T-helper 1 cell (primary cell): ENCODE results near the gene PARD3B.
A peak's percentile ranks its signal among the peaks of the same experiment; 100 is the strongest.

Experiments
- DNase-seq, 5 donors: peaks; one replicate each; pipeline ENCODE4 v3.0.0-alpha.2; 2012 to 2020

Gene PARD3B

DNA sequence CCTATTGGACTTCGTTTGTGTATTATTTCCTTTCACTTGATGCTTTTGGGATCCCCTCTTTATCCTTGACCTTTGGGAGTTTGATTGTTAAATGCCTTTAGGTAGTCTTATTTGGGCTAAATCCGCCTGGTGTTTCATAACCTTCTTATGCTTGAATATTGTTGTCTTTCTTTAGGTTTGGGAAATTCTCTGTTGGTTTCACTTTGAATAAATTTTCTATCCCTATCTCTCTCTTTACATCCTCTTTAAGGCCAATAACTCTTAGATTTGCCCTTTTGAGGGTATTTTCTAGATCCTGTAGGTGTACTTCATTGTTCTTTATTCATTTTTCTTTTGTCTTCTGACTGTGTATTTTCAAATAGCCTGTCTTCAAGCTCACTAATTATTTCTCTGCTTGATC, 354.7 kb downstream of the PARD3B start:
- DNase-seq: no peak

DNA sequence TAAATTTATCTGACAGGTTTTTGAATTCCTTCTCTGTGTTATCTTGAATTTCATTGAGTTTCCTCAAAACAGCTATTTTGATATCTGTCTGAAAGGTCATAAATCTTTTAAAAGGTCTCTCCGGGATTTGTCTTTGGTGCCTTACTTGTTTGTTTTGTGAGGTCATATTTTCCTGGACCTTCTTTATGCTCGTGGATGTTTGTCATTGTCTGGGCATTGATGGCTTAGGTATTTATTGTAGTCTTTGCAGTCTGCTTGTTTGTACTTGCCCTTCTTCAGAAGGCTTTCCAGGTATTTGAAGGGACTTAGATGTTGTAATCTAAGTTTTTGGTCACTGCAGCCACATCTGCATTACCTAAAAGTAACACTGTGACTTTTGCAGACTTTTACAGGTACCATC, 355.2 kb downstream of the PARD3B start:
- no peak for DNase-seq

DNA sequence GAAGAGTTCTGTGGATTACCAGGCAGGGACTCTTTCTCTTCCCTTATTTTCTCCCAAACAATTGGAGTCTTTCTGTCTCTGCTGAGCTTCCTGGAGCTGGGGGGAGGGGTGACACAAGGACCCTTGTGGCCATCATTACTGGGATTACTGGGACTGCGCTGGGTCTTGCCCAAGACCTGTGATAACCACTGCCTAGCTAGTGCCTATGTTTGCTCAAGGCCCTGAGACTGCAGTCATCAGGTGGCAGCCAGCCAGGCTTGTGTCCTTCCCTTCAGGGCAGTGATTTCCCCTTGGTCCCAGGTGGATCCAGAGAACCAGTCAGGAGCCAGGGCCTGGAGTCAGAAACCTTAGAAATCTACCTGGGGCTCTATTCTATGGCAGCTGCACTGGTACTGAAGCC, 355.6 kb downstream of the PARD3B start:
- no peak for DNase-seq

GRCh38 chr2:204901591-204901990, 356.3 kb downstream of the PARD3B start:
- no peak for DNase-seq

GRCh38 chr2:204909791-204910190, 364.5 kb downstream of the PARD3B start:
- DNase-seq: no peak

DNA sequence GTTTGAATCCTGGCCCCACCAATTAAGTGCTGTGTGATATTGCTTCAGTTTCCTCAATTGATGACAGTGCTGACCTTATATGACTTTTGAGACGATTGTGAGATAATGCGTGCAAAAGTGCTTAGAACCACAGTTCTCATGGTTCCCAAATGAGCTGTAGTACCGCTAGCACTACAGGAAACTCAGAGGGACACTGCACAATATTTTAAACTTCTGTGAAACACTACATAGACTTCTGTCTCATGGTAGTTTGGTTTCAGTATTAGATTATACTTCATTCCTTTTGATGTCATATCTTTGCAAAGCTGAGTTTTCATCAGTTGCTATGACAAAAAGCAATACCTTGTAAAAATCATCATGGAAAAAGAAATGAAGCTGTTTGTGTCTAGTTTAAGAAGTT, 368.0 kb downstream of the PARD3B start:
- peak in 1 of 5 donors; percentile 23 for DNase-seq

DNA sequence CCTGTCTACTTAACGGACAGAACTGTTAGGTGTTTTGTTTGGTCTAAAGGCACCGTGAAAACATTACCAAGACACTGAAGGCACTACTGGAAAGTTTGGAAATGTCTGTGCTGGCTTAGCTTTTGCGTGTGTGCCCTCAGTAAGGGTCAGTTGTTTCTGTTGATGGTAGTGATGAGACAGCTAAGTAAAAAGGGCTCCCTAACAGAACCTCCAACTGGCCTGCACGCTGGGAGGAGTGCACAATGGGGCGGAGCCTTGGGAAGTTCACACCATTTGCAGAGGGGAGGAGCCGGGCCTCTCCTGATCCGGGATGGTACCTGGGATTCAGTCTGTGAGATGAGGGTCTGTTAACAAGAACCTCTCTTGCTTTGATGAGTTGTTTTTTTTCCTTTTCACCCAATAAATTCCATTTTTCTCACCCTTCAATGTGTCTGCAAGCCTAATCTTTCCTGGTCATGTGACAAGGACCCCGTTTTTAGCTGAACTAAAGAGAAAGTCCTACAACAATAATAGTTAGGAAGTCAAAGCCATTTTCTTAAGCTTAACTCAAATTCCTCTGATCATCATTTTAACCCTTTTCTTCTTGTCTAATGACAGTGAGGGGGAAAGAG, 368.7 kb downstream of the PARD3B start:
- DNase-seq: no peak

DNA sequence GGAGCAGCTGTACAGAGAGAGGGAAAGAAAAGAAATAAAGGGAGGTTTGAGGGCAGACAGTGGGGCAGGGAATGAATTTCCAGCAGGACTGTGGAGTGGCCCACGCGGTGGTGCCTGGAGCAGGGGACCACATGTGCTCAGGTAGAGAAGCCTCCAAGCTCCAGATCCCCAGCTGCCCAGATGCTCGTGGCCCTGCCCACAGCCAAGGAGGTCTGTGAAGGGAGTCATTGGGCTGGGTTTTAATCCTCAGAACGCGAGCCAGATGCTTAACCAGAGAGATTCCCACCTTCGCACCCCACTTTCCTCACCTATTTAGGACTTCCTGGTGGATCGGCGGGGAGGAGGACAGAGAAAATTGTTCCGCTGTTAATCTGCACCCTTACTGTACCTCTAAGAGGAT, 369.4 kb downstream of the PARD3B start:
- DNase-seq: no peak

DNA sequence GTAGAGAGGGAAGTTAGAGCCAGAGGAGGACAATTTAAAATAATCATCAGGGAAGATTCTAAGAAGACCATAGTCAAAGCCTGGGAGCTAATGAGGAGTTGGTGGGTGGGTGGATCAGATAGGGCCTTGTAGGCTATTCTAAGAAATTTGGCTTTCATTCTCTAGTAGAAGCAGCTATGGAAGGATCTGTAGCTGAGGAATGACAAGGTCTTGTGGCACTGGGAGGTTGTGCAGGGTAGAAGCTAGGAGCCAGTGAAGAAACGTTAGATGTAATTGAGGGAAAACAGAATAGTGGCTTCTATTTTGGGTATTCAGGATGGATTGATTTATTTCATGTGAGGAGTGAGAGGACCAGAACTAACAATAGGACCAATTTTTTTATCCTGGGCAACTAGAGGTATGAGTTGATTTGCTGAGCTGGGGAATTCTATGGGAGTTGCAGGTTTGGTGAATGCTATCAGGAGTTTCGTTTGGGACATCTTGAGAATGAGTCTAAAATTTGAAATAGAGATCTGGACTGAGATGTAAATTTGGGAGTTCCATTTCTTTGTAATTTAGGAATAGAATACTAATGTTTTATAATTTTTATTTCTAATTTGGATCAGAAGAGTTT, 371.9 kb downstream of the PARD3B start:
- no peak for DNase-seq

DNA sequence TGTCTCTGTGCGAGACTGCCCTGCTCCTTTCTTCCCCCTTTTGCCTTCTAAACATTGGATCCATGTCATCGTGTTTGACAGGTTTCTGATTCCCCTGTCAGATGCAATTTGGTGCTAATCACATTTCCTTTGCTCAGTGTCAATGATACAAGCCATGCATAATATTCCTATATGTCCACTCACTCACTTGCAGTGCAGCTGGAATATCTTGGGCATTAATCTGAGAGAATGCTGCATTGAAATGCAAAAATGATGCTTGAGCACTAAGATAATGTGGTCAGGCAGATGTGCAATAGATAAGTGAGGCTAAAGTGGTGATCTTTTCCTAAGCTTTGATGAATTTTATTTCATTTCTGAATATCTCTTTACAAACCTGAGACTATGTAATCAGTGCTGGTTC, 375.5 kb downstream of the PARD3B start:
- DNase-seq: no peak

DNA sequence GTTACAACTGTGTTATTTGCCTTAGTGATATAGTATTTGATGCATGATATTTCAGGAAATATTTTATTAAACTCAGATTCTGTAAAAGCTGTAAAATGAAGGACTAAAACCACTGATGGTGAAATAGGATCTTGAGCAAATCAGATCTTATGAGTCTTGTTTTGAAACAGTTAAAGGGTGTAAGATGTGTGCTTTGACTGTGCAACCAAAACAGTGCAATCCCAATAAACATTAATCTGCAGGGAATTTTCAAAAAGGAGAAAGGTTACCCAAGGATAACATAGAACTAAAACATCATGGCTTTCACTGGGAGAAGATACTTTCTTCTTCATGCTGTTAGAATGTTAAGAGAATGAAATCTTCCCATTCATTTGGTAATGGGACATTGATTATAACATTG, 378.7 kb downstream of the PARD3B start:
- DNase-seq: no peak

DNA sequence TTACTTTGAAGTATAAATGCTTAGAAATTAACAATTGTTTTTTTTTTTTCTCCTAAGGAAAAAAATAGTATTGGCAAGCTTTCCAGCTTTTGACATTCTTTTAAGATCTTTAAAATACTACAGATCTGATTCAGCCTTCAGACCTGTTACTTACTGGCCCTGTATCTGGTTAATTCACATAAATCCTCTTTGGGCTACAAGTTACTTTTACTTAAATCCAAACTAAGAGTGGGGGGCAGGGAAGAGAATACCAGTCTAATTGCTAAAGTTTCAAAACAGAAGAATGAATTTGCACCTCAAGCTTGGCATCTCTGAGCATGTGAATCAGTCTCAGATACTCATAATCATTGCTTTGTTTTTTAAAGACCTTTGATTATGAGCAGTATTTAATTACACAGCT, 386.3 kb downstream of the PARD3B start:
- DNase-seq: no peak

DNA sequence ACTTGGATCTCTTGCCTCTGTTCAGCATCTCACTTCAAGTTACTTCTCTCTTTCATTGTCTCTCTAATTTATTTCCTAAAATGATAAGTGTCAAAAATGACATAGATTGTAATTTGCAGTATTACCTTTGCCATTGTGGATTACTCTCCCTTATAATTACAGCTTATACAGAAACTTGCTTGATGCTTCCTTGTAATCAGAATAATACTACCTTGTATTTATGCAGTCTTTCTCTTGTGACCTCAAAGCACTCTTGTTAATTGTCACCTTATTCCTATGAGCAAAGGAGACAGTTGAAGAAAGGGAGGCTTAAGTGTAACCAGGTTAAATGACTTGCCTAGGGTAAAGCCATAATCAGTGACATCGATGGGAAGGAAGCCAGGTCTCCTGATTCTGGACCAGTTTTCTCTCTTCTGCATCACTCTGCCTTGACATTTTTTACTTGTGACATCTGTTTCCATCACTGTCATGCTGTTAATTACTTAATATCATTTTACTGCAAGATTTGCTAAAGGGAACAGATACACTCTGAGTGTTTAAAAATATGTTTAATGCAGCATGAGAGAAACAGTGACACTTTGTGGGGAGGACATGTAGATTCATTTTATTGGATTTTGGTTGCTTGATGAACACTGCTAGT, 388.6 kb downstream of the PARD3B start:
- no peak for DNase-seq

DNA sequence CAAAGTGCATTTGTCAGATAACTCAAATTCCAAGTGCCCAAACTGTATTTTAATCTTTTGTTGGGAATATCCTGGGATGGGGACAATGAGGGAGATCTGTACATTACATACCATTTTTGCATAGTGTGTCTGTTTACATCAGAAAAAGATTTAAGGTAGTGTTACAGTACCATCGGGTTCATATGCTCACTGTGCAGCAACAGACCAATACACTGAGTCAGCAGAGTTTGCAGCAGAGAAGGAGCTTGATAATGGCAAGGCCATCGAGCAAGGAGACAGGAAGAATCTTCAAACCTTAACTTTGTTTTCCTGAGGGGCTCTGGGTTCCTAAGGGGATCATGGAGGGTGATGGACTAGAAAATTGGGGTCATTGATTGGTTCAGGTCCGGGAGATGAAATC, 399.7 kb downstream of the PARD3B start:
- no peak for DNase-seq

GRCh38 chr2:204945376-204945775, 400.1 kb downstream of the PARD3B start:
- no peak for DNase-seq

DNA sequence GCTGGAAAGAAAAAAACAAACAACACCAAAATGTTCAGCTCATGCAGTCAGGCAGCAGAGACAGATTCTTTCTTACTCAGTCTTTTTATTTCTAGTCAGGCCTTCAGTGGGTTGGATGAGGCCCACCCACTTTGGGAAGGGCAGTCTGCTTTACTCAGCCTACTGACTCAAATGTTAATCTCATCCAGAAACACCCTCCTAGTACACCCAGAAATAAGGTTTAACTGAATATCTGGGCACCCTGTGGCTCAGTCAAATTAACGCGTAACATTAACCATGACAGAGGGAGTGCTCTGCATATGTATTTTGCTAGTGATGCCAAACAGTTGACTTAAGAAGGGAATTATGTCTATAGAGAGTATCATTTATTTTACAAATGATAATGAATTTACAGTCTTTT, 401.6 kb downstream of the PARD3B start:
- no peak for DNase-seq

- no peak for DNase-seq
These were observed 402.1 kb downstream of the PARD3B start for GRCh38 chr2:204947405-204947804.

GRCh38 chr2:204948024-204948763, 402.9 kb downstream of the PARD3B start:
- peak in 1 of 5 donors; percentile 70 for DNase-seq

- peak in 1 of 5 donors; percentile 67 for DNase-seq
These were observed 403.5 kb downstream of the PARD3B start for GRCh38 chr2:204948822-204949221.

- no peak for DNase-seq
These were observed 405.5 kb downstream of the PARD3B start for GRCh38 chr2:204950695-204951346.

GRCh38 chr2:204958371-204958770, 413.1 kb downstream of the PARD3B start:
- peak in 1 of 5 donors; percentile 29 for DNase-seq

- DNase-seq: no peak
These were observed 419.1 kb downstream of the PARD3B start for GRCh38 chr2:204964414-204964813.

GRCh38 chr2:204966245-204966644, 421.0 kb downstream of the PARD3B start:
- DNase-seq: no peak
